Measurements from ENCODE around the gene AGAP2. TPM values are rescaled to one million over a fixed set of nuclear protein-coding genes. Genes with fewer than 3 reads are reported as not detected.

AGAP2 gene
- total and polyA plus RNA-seq, 9 of the 15 experiments (the other 6 are each of a cell fraction or from before 2014, with no cell fraction given), result 0.04 to 0.77 (median 0.28) TPM; not detected in 1

DNA sequence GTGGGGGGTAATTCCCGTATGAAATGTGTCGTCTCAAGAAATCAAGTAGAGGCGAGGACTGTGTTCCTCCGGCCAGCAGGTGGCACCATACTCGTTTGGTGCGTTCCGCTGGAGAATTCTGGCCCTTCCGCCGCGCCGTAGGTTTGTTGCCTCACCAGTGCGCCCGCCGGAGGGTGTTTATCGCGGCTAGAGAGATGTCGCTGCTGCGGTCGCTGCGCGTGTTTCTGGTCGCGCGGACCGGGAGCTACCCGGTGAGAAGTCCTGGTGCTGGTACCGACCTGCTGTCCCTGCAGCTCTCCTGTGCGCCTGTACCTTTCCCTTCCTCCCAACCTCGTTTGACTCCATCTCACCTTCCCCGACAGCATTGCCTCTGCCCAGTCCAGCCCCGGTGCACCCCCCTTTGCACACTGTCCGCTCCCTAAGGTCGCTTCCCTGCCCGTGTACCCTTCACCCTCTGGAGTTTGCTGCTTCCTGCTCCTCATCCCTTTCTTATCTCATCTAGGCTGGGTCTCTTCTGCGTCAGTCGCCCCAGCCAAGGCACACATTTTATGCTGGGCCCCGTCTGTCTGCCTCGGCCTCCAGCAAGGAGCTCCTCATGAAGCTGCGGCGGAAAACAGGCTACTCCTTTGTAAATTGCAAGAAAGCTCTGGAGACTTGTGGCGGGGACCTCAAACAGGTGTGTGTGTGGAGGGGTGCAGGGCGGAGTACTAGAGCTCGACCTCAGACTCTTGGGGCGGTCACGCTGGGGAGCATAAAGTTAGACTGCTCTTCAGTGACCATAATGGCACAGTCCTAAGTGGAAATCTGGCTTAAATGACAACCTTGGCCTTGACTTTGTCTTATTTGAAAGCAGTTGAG, 44.3 kb upstream of the AGAP2 start, which contains the start of gene TSFM (continued):
- peak; percentile 90 for TF ChIP-seq TOE1 (IDR thresholded peaks at IDR 0.05; ENCODE audit: borderline replicate concordance)
- TF ChIP-seq TOE1 (CRISPR knock-in tag; IDR thresholded peaks at IDR 0.05; ENCODE audit: borderline replicate concordance, low read depth), result peak; percentile 91; the same call in 1 of the 2 replicates
- no peak for TF ChIP-seq MBD1 (CRISPR knock-in tag; IDR thresholded peaks at IDR 0.05)
- no peak for TF ChIP-seq RAD51 (IDR thresholded peaks at IDR 0.05; ENCODE audit: borderline replicate concordance, low read depth)
- peak; percentile 74 for TF ChIP-seq SMAD1 (IDR thresholded peaks at IDR 0.05; ENCODE audit: low read depth, low read length, partially characterized antibody)
- peak; percentile 86 for TF ChIP-seq POLR2AphosphoS2 (IDR thresholded peaks at IDR 0.05; ENCODE audit: low read length)
- TF ChIP-seq FOXP1 (CRISPR knock-in tag; IDR thresholded peaks at IDR 0.05), result peak; percentile 90; the same call in 1 of the 2 replicates
- TF ChIP-seq PHB2 (IDR thresholded peaks at IDR 0.05; ENCODE audit: low read depth), result no peak
- TF ChIP-seq, protein P1, sequence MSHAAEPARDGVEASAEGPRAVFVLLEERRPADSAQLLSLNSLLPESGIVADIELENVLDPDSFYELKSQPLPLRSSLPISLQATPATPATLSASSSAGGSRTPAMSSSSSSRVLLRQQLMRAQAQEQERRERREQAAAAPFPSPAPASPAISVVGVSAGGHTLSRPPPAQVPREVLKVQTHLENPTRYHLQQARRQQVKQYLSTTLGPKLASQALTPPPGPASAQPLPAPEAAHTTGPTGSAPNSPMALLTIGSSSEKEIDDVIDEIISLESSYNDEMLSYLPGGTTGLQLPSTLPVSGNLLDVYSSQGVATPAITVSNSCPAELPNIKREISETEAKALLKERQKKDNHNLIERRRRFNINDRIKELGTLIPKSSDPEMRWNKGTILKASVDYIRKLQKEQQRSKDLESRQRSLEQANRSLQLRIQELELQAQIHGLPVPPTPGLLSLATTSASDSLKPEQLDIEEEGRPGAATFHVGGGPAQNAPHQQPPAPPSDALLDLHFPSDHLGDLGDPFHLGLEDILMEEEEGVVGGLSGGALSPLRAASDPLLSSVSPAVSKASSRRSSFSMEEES (CRISPR knock-in tag; IDR thresholded peaks at IDR 0.05), result no peak
- TF ChIP-seq ZKSCAN8 (CRISPR knock-in tag; IDR thresholded peaks at IDR 0.05), result no peak
- peak; percentile 43; the same call in 1 of the 2 replicates for TF ChIP-seq STAT5A (IDR thresholded peaks at IDR 0.05; ENCODE audit: borderline replicate concordance, low read length)
- peak; percentile 92 for TF ChIP-seq POLR2B (IDR thresholded peaks at IDR 0.05; ENCODE audit: low read depth, partially characterized antibody)
- no peak for TF ChIP-seq CREB3 (tag; conservative IDR thresholded peaks at IDR 0.05; ENCODE audit: low read depth)
- no peak for TF ChIP-seq RFX1 (IDR thresholded peaks at IDR 0.05)
- peak; percentile 96 for TF ChIP-seq THAP12 (CRISPR knock-in tag; IDR thresholded peaks at IDR 0.05)
- TF ChIP-seq SIN3A (IDR thresholded peaks at IDR 0.05; ENCODE audit: borderline replicate concordance in 2 of 2, control insufficient read depth in 1 of 2, low read depth in 2 of 2, low read length in 2 of 2), result peak; percentile 94 to 97; a peak in 3 of 4 replicates
- 0 out of 2 replicates have a peak, but pooled peaks have one; percentile 54 for TF ChIP-seq TRIM28 (IDR thresholded peaks at IDR 0.05)
- no peak for TF ChIP-seq ELF4 (CRISPR knock-in tag; IDR thresholded peaks at IDR 0.05)
- TF ChIP-seq SAP30 (IDR thresholded peaks at IDR 0.05; ENCODE audit: borderline replicate concordance, insufficient read depth, low read depth, low read length, poor library complexity, severe bottlenecking), result peak; percentile 84
- TF ChIP-seq ZNF644 (tag; IDR thresholded peaks at IDR 0.05; ENCODE audit: low read depth), result no peak
